Measurements from ENCODE around the gene MTMR10. TPM values are rescaled to one million over a fixed set of nuclear protein-coding genes. Genes with fewer than 3 reads are reported as not detected.

The MTMR10 gene
- total and polyA plus RNA-seq, 4 donors = 9.5 to 52.7 (median 21.4) TPM

GRCh38 chr15:30984118-30984517 is 7.3 kb downstream of the MTMR10 start:
- H3K36me3 ChIP-seq (ENCODE audit: control insufficient read depth in 4 of 4, insufficient read depth in 4 of 4, low read length in 4 of 4) = peaks cover 0 to 19% (median 7%) of the 10 kb centered on the region in 4 donors

GRCh38 chr15:30979457-30979856 is 12.0 kb downstream of the MTMR10 start:
- Histone ChIP-seq H3K4me1 (ENCODE audit: control insufficient read depth in 5 of 5, insufficient read depth in 5 of 5, low read length in 5 of 5) (peaks cover 0 to 26% (median 2%) of the 10 kb centered on the region in 5 donors), H3K27ac (ENCODE audit: low read depth in 1 of 2, low read length in 1 of 2) (no peak overlapping the region), H3K9ac (ENCODE audit: insufficient read depth in 1 of 2, low read length in 2 of 2) (no peak overlapping the region), H3K4me3 (no peak overlapping the region), H3K36me3 (ENCODE audit: control insufficient read depth in 4 of 4, insufficient read depth in 4 of 4, low read length in 4 of 4) (peaks cover 0 to 9% (median 6%) of the 10 kb centered on the region in 4 donors), H3K27me3 (ENCODE audit: control insufficient read depth in 3 of 3, insufficient read depth in 3 of 3, low read length in 2 of 3) (no peaks in the 10 kb centered on the region), H3K9me3 (ENCODE audit: control insufficient read depth in 4 of 4, insufficient read depth in 3 of 4, low read length in 3 of 4) (no peaks in the 10 kb centered on the region)
- no peak for DNase-seq
- 60 to 76% methylated on average over 5 of the region's 5 CpGs for WGBS, 2 donors
- ATAC-seq (ENCODE audit: insufficient read depth, low FRiP score) = peak; percentile 53
- TF ChIP-seq CTCF (IDR thresholded peaks at IDR 0.05; ENCODE audit: control extremely low read depth, extremely low read depth) = no peak

More at GRCh38 chr15:30984118-30984517, 7.3 kb downstream of the MTMR10 start:
- no peaks in the 10 kb centered on the region for H3K9me3 ChIP-seq (ENCODE audit: control insufficient read depth in 4 of 4, insufficient read depth in 3 of 4, low read length in 3 of 4)
- DNase-seq = no peak
- 74 to 86% methylated on average over 3 of the region's 3 CpGs for WGBS, 2 donors
- peaks cover 0 to 40% (median 10%) of the 10 kb centered on the region in 5 donors for H3K4me1 ChIP-seq (ENCODE audit: control insufficient read depth in 5 of 5, insufficient read depth in 5 of 5, low read length in 5 of 5)
- no peak for ATAC-seq (ENCODE audit: insufficient read depth, low FRiP score)
- H3K9ac ChIP-seq (ENCODE audit: insufficient read depth in 1 of 2, low read length in 2 of 2) = no peak overlapping the region
- TF ChIP-seq CTCF (IDR thresholded peaks at IDR 0.05; ENCODE audit: control extremely low read depth, extremely low read depth) = no peak
- no peak overlapping the region for H3K27ac ChIP-seq (ENCODE audit: low read depth in 1 of 2, low read length in 1 of 2)
- no peaks in the 10 kb centered on the region for H3K27me3 ChIP-seq (ENCODE audit: control insufficient read depth in 3 of 3, insufficient read depth in 3 of 3, low read length in 2 of 3)
- H3K4me3 ChIP-seq = no peak overlapping the region

- TF ChIP-seq CTCF (IDR thresholded peaks at IDR 0.05; ENCODE audit: control extremely low read depth, extremely low read depth) = no peak
- Histone ChIP-seq H3K27ac (ENCODE audit: low read depth in 1 of 2, low read length in 1 of 2) (no peak overlapping the region), H3K27me3 (ENCODE audit: control insufficient read depth in 3 of 3, insufficient read depth in 3 of 3, low read length in 2 of 3) (no peaks in the 10 kb centered on the region), H3K9ac (ENCODE audit: insufficient read depth in 1 of 2, low read length in 2 of 2) (no peak overlapping the region), H3K4me3 (no peak overlapping the region), H3K4me1 (ENCODE audit: control insufficient read depth in 5 of 5, insufficient read depth in 5 of 5, low read length in 5 of 5) (peaks cover 0 to 23% (median 0%) of the 10 kb centered on the region in 5 donors), H3K9me3 (ENCODE audit: control insufficient read depth in 4 of 4, insufficient read depth in 3 of 4, low read length in 3 of 4) (no peaks in the 10 kb centered on the region), H3K36me3 (ENCODE audit: control insufficient read depth in 4 of 4, insufficient read depth in 4 of 4, low read length in 4 of 4) (peaks cover 3 to 15% (median 7%) of the 10 kb centered on the region in 4 donors)
- ATAC-seq (ENCODE audit: insufficient read depth, low FRiP score) (no peak), DNase-seq (no peak)
Measured at GRCh38 chr15:30978328-30978727, 13.1 kb downstream of the MTMR10 start.

- Histone ChIP-seq H3K27ac (ENCODE audit: low read depth in 1 of 2, low read length in 1 of 2) (no peak overlapping the region), H3K4me1 (ENCODE audit: control insufficient read depth in 5 of 5, insufficient read depth in 5 of 5, low read length in 5 of 5) (peaks cover 0 to 12% (median 0%) of the 10 kb centered on the region in 5 donors), H3K27me3 (ENCODE audit: control insufficient read depth in 3 of 3, insufficient read depth in 3 of 3, low read length in 2 of 3) (no peaks in the 10 kb centered on the region), H3K36me3 (ENCODE audit: control insufficient read depth in 4 of 4, insufficient read depth in 4 of 4, low read length in 4 of 4) (peaks cover 4 to 20% (median 8%) of the 10 kb centered on the region in 4 donors), H3K4me3 (no peak overlapping the region), H3K9ac (ENCODE audit: insufficient read depth in 1 of 2, low read length in 2 of 2) (no peak overlapping the region), H3K9me3 (ENCODE audit: control insufficient read depth in 4 of 4, insufficient read depth in 3 of 4, low read length in 3 of 4) (no peaks in the 10 kb centered on the region)
- no peak for TF ChIP-seq CTCF (IDR thresholded peaks at IDR 0.05; ENCODE audit: control extremely low read depth, extremely low read depth)
- DNase-seq = no peak
- ATAC-seq (ENCODE audit: insufficient read depth, low FRiP score) = no peak
- WGBS, 2 donors = 63 to 80% methylated on average over 5 of the region's 5 CpGs
Measured at GRCh38 chr15:30974112-30974511, 17.3 kb downstream of the MTMR10 start.
